GM18508 (cell line): ENCODE results near the gene CTAGE4.
"Not testable (repeated sequence)": the region's sequence is repeated elsewhere in the genome, so short reads cannot be mapped to it uniquely, and the experiment has no call there.

ENCODE experiments used
- ATAC-seq: cut with Tn5 transposase; IDR thresholded peaks from one replicate; pipeline ENCODE4 v1.9.1; 2021; ENCODE audit warnings: moderate number of reproducible peaks; ENCODE audit not compliant: insufficient read depth, unreplicated experiment

CTAGE4 gene, protein sequence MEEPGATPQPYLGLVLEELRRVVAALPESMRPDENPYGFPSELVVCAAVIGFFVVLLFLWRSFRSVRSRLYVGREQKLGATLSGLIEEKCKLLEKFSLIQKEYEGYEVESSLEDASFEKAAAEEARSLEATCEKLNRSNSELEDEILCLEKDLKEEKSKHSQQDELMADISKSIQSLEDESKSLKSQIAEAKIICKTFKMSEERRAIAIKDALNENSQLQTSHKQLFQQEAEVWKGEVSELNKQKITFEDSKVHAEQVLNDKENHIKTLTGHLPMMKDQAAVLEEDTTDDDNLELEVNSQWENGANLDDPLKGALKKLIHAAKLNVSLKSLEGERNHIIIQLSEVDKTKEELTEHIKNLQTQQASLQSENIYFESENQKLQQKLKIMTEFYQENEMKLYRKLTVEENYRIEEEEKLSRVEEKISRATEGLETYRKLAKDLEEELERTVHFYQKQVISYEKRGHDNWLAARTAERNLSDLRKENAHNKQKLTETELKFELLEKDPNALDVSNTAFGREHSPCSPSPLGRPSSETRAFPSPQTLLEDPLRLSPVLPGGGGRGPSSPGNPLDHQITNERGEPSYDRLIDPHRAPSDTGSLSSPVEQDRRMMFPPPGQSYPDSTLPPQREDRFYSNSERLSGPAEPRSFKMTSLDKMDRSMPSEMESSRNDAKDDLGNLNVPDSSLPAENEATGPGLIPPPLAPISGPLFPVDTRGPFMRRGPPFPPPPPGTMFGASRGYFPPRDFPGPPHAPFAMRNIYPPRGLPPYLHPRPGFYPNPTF

DNA sequence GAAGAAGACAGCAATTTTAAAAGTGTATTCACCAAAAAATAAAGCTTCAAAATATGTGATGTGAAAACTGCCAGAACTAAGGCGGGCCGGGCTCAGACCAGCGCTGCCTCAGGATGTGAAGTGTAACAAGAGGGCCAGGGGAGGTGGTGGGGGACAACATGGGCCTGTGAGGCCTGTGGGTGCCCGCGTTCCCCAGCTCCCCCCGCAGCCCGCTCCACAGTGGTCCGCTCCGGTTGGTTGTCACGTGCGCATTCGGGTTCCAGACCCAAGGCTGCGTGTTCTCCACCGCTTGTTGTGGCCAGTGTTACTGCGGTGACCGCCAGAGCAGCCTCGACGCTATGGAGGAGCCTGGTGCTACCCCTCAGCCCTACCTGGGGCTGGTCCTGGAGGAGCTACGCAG, at the start of gene CTAGE4:
TSS of gene CTAGE4 (plus strand) at position 301 of the 400 bp plus-strand sequence. CDS start at position 339, 38 bp downstream.
- not testable (repeated sequence) for ATAC-seq

- no peak for ATAC-seq
Measured at GRCh38 chr7:144134116-144134515, 49.1 kb upstream of the CTAGE4 start.

GRCh38 chr7:144137501-144137900, 45.8 kb upstream of the CTAGE4 start:
- ATAC-seq = no peak

DNA sequence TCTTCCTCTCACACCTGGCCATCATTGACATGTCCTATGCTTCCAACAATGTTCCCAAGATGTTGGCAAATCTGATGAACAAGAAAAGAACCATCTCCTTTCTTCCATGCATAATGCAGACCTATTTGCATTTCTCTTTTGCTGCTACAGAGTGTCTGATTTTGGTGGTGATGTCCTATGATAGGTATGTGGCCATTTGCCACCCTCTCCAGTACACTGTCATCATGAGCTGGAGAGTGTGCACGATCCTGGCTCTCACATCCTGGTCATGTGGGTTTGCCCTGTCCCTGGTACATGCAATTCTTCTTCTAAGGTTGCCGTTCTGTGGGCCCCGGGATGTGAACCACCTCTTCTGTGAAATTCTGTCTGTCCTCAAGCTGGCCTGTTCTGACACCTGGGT, 41.1 kb upstream of the CTAGE4 start:
- no peak for ATAC-seq

DNA sequence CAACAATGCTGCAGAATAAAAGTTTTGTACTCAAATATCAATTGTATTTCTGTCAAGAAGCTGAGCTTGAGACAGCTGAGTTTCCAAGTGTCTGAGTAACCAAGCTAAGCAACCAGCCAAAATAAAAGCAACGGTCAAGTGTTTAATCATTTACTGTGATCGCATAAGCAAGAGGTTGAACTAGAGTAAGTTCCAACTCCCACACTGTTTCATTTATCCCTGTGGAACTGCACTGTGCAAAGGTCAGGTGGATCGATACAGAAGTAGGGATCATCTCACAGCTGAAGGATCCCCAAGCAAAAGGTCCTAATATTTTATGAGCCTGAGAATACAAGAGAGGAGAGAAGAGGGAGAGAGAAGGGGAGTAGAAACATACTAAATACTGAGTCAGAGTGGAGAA, 38.8 kb upstream of the CTAGE4 start:
- ATAC-seq = no peak

DNA sequence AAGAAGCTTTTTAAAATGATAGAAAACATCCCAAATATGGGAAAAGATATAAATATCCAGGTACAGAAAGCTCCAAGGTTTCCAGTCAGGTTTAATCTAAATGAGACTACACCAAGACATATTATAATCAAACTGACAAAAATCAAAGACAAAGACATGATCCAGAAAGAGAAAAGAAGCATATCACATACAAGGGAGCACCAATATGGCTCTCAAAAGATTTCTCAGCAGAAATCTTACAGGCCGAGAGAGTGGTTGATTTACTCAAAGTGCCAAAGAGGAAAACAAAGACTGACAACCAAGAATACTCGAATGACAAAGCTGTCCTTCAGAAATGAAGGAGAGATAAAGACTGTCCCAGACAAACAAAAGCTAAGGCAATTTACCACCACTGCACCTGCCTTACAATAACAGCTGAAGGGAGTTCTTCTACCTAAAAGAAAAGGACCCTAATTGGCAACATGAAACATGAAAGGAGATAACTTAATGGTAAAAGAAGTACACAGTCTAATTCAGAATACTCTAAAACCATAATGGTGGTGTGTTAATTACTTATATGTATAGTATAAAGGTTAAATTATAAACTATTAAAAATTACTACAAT, 34.9 kb upstream of the CTAGE4 start:
- no peak for ATAC-seq

DNA sequence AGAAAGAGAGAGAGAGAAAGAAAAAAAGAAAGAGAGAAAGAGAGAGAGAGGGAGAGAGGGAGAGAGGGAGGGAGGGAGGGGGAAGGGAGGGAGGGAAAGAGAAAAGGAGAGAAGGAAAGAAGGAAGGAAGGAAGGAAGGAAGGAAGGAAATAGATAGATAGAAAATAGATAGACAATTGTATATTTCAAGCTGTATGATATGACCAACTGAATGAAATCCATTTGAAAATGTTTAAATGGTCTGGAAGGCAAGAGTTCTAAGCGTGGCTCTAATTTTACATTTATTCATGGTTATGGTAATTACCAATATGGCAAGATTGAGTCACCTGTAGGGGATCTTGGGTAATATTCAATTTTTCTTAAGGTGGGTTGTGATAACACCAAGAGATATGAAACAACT, 24.4 kb upstream of the CTAGE4 start:
- ATAC-seq = no peak

DNA sequence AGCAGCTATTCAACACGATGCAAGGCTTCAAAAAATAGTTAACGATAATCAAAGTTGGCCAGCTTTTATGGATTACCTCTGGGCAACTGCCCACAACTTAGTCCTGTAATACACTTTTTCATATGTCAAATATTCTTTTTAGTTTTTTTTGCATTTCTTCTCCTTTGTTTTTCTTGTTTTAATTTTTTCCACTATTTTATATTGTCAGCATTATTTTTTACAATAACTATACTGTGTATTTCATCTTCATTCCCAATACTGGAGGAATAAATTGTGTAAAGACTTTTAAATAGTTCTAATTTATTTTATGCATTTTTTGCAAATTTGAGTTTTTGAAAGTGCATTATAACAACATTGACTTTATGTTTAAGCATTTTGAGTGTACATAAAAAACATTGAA, 18.5 kb upstream of the CTAGE4 start:
- no peak for ATAC-seq

DNA sequence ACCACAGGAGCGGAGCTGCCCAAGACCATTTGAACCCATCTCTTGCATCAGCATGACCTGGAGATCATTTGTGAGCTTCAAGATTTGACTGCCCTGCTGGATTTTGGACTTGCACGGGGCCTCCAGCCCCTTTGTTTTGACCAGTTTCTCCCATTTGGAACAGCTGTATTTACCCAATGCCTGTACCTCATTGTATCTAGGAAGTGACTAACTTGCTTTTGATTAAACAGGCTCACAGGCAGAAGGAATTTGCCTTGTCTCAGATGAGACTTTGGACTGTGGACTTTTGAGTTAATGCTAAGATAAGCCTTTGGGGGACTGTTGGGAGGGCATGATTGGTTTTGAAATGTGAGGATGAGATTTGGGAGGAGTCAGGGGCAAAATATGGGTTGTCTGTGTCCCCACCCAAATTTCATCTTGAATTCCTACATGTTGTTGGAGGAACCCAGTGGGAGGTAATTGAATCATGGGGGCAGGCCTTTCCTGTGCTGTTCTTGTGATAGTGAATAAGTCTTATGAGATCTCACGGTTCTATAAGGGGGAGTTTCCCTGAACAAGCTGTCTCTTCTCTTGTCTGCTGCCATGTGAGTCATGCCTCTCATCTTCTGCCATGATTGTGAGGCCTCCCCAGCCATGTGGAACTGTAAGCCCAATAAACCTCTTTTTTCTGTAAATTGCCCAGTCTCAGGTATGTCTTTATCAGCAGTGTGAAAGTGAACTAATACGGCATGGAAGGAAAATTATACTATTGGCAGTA, 11.5 kb upstream of the CTAGE4 start:
- not testable (repeated sequence) for ATAC-seq

DNA sequence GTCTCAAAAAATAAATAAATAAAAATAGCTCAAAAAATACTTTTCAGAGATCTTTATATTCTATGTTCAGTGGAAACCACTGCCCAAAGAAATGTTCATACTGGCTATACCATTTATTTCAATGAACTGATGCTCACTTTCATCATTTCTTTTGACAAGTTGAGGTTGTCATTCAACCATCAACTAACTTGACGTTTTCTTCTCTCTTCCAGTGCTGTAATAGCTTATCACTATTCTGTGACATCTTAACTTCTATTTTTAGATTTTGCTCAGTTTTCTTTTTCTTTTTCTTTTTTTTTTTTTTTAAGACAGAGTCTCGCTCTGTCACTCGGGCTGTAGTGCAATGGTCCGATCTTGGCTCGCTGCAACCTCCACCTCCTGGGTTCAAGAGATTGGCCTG, 8.7 kb upstream of the CTAGE4 start:
- ATAC-seq = no peak

GRCh38 chr7:144178380-144179164, 4.7 kb upstream of the CTAGE4 start:
- ATAC-seq = peak; percentile 92

- not testable (repeated sequence) for ATAC-seq
Measured at GRCh38 chr7:144179165-144179479, 4.1 kb upstream of the CTAGE4 start.

GRCh38 chr7:144187848-144188247, 4.6 kb downstream of the CTAGE4 start:
- not testable (repeated sequence) for ATAC-seq

GRCh38 chr7:144188578-144189171, 5.4 kb downstream of the CTAGE4 start:
- ATAC-seq = not testable (repeated sequence)

- not testable (repeated sequence) for ATAC-seq
Measured at GRCh38 chr7:144193782-144194181, 10.5 kb downstream of the CTAGE4 start.

DNA sequence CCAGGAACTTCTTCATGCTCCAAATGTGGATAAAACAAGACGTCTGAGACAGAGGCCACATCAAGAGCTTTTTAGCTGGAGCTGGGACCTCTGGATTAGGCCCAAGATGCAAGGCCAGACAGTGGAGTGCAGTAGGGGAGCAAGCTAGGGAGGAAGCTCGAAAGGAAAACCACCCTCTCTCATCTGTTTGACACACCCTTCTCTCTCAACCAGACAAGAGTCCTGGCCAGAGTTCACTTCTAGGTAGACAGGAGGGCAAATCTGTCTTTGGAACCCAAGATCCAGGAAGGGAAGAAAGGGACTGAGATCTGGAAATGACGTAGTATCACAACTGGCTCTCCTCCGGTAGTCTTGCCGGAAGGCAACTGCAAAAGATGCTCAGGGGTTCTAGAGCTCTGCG, 11.2 kb downstream of the CTAGE4 start:
- not testable (repeated sequence) for ATAC-seq

- ATAC-seq = peak; percentile 59
Measured at GRCh38 chr7:144195212-144195872, 12.1 kb downstream of the CTAGE4 start, which contains the start of gene ARHGEF35. ARHGEF35 (minus strand) TSS chr7:144195833; CDS start chr7:144188383, 7,450 bp downstream.

GRCh38 chr7:144198934-144199333, 15.7 kb downstream of the CTAGE4 start:
- ATAC-seq = not testable (repeated sequence)

- ATAC-seq = not testable (repeated sequence)
Measured at GRCh38 chr7:144201978-144202377, 18.7 kb downstream of the CTAGE4 start.
